HG02973 (cell line): ENCODE results near the gene IL36RN.

ENCODE experiments used
- ATAC-seq: cut with Tn5 transposase; IDR thresholded peaks from one replicate; pipeline ENCODE4 v1.9.1; 2021; ENCODE audit warnings: moderate library complexity; ENCODE audit not compliant: unreplicated experiment

The IL36RN gene

GRCh38 chr2:113046465-113046864 is 12.5 kb upstream of the IL36RN start:
- ATAC-seq = no peak

DNA sequence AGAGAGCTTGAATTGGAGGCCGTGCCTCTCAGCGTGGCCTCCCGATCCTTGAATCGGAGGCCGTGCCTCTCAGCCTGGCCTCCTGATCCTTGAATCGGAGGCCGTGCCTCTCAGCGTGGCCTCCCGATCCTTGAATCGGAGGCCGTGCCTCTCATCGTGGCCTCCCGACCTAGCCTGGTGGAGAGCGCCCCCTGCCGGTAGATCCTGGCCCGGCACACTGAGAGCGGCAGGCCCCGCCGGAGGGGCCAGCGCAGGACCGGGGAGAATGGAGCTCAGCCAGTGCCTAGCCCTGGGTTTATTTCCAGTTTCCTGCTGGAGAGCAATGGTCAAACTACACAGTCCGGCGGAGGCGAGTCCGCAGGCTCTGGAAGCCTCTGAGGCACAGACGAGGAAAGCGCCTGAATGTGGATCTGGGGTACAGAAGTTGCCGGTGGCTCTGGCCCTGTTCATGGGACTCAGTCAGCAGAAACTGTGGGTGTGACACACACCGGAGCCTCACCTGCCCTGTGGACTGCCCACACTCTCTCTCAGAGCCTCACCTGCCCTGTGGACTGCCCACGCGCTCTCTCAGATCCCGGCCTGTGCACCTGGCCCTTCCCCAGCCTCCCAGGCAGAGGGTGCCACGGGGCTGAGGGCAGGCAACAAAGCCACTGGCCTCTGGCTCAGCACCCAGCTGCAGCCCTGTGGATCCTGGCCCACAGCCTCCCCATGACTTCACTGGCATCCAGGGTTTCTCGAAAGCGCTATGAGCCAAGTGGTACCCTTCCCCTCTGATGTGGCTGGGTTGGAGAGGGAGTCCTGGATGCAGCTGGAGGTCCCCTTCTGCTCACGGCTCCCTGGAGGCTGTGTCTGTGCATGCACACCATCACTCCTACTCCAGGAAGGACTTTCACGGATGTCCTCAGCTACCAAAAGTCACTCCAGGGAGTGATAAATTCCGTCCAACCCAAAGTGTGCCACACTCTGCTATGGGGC is 7.8 kb upstream of the IL36RN start:
- ATAC-seq = no peak

- no peak for ATAC-seq
These were observed 6.5 kb upstream of the IL36RN start, which contains the start of gene IL36B for GRCh38 chr2:113052396-113052917. IL36B (minus strand) TSS chr2:113052867.

DNA sequence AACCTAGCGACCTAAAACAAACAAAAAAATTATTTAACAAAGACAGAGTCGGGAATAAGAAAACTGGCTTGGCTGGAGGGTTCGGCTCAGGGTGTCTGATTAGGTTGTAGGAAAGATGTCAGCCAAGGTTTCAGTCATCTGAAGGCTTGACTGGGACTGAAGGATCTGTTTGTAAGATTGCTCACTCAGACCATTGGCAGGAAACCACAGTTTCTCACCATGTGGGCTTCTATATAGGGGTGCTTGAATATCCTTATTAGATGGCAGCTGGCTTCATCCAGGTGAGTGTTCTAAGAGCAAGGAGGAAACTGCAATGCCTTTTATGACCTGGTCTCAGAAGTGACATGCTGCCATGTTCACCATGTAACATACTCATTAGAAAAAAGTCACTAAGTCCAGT is 5.3 kb upstream of the IL36RN start:
- ATAC-seq = no peak

DNA sequence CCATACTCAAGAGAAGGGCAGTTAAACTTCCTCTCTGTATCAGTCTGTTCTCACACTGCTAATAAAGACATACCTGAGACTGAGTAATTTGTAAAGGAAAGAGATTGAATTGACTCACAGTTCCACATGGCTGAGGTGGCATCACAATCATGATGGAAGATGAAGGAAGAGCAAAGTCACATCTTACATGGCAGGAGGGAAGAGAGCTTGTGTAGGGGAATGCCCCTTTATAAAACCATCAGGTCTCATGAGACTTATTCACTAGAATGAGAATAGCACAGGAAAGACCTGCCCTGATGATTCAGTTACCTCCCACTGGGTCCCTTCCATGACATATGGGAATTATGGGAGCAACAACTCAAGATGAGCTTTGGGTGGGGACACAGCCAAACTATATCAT is 4.9 kb upstream of the IL36RN start:
- ATAC-seq = no peak

GRCh38 chr2:113056521-113056920 is 2.5 kb upstream of the IL36RN start:
- no peak for ATAC-seq

GRCh38 chr2:113057117-113057516 is 1.9 kb upstream of the IL36RN start:
- ATAC-seq = no peak

DNA sequence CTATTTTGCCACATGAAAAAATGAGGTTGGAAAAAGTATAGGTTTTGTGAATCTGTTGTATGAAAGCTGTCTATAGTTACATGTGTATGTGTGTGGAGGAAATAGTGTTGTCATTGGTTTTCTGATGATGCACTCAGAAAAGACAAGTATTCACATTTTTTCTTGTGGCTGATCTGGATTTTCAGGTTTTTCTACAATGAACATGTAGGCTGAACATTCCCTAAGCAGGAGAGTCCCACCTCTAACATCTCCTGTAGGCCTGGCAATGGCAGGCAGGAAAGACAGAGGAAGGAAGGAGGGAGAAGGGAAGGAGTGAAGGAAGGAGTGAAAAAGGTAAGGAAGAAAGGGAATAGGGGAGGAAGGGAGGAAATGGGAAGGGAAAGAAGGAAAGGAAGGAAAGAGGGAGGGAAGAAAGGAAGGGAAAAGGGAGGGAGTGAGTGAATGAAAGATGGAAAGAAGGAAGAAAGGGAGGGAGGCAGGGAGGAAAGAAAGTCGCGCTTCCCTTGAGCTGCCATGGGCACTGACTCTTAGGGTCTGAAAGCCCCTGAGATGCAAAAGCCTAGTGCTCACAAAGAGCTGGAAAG is 495 bp upstream of the IL36RN start:
- no peak for ATAC-seq

- ATAC-seq = no peak
These were observed 1.4 kb downstream of the IL36RN start for GRCh38 chr2:113060396-113060795.

GRCh38 chr2:113060796-113061195 is 1.8 kb downstream of the IL36RN start:
- no peak for ATAC-seq

GRCh38 chr2:113061241-113061640 is 2.2 kb downstream of the IL36RN start:
- ATAC-seq = no peak

DNA sequence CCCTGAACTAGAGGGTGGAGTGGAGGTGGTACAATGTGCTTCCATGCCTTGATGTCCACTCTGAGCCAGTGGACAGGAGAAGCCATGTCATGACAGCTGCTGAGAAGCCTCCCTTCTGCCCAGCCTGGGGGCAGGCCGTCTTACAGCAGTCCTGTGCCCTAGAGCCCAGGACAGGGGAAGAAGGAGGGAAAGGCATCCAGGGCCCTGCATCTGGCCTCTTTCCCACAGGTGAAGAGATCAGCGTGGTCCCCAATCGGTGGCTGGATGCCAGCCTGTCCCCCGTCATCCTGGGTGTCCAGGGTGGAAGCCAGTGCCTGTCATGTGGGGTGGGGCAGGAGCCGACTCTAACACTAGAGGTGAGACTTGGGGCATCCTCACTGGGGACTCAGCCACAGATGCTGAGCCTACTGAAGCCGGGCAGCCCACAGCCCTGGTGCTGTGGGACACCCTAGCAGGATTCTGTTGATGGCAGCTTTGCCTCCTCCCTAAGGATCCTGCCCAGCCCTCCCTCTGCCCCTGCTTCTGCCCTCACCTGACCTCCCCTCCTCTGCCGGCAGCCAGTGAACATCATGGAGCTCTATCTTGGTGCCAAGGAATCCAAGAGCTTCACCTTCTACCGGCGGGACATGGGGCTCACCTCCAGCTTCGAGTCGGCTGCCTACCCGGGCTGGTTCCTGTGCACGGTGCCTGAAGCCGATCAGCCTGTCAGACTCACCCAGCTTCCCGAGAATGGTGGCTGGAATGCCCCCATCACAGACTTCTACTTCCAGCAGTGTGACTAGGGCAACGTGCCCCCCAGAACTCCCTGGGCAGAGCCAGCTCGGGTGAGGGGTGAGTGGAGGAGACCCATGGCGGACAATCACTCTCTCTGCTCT is 3.1 kb downstream of the IL36RN start:
- no peak for ATAC-seq

DNA sequence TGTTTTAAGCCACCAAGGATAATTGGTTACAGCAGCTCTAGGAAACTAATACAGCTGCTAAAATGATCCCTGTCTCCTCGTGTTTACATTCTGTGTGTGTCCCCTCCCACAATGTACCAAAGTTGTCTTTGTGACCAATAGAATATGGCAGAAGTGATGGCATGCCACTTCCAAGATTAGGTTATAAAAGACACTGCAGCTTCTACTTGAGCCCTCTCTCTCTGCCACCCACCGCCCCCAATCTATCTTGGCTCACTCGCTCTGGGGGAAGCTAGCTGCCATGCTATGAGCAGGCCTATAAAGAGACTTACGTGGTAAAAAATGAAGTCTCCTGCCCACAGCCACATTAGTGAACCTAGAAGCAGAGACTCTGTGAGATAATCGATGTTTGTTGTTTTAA is 5.3 kb downstream of the IL36RN start:
- ATAC-seq = no peak

DNA sequence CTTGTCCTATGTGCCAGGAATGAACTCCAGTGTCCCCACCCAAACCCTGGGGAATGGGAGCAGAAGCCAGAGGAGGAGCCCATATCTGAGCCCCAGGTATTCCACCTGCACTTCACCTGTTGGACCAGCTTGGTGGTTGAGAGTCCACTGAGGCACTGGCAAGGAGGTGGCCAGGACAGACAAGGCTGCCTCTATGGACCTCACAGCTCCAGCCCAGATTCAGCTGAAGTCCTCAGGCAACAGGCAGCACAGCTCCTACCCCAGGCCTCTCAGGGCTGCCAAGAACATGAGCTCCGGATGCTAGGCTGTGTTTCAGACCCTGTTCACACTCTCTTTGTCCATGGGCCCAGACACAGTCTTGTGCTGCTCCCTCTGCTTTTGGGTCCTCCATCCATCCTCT is 5.9 kb downstream of the IL36RN start:
- no peak for ATAC-seq

DNA sequence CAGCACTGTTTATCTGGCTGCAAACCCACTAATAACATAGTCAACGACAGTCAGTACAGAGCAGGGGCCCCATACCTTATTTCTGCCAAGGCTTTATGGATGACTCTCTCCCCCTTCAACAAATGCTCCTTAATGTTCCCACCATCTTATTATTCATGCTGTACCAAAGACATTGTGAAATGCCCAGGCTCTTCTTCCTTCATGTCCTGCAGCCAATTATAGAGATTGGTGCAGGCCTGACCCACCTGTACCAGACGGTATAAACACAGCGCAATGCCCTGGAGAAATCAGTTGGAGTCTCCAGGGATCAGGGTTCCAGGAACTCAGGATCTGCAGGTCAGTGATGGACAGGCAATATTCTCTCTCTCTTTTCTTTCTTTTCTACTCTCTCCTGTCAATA is 8.7 kb downstream of the IL36RN start, which contains the start of gene IL1F10:
IL1F10 (plus strand) TSS at position 290 of the 400 bp plus-strand sequence. CDS start 4,769 bp downstream, outside the sequence.
- ATAC-seq = no peak

DNA sequence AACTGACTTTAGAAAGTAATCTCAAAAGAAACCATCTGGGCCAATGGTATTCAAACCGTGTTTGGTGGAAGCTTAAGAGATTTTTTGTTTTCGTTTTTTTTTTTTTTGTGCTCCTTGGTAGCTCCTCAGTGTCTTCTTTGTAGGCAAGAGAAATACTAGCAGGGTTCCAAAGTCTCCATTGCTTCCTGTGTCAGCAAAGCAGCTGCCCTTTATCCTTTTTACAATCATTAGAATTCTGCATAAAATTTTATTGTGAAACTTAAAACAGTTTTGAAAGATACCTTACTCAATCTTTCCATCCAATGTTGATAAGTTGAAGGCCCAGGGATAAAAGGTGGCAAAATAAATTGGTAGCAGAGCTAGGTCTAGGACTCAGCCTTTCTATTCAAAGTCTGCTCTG is 9.3 kb downstream of the IL36RN start:
- ATAC-seq = no peak

DNA sequence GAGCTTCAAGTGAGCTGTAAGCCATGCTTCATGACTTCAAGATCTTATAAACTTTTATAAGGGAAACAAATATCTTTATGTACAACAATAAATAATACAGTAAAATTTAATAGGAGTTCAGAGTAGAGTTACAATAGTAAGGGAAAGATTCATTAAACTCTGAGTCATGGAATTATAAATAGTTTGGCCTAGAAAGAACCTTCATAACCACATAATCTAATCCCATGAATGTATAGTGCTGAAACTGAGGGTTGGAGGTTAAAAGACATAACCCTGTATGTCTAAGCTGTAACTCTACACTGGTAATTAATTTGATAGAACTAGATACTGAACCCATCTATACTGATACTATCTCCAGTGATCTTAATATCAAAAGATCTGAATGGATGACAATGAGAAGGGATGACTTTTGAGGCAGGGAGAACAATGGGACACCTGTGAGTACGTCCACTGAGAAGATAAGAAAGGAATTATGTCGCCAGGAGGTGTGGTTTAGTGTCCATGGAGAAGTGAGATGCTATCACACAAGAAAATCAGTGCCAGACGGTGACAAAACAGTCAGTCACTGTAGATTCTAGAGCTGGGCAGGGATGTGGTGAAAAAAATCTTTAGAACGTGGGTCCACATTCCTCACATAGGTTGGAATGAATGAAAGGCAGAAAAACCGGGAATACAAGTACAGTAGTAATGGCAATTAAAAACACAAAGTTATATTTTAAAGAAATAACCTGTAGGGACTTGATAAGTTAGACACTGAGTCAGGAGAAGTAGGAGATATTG is 9.9 kb downstream of the IL36RN start:
- ATAC-seq = no peak

DNA sequence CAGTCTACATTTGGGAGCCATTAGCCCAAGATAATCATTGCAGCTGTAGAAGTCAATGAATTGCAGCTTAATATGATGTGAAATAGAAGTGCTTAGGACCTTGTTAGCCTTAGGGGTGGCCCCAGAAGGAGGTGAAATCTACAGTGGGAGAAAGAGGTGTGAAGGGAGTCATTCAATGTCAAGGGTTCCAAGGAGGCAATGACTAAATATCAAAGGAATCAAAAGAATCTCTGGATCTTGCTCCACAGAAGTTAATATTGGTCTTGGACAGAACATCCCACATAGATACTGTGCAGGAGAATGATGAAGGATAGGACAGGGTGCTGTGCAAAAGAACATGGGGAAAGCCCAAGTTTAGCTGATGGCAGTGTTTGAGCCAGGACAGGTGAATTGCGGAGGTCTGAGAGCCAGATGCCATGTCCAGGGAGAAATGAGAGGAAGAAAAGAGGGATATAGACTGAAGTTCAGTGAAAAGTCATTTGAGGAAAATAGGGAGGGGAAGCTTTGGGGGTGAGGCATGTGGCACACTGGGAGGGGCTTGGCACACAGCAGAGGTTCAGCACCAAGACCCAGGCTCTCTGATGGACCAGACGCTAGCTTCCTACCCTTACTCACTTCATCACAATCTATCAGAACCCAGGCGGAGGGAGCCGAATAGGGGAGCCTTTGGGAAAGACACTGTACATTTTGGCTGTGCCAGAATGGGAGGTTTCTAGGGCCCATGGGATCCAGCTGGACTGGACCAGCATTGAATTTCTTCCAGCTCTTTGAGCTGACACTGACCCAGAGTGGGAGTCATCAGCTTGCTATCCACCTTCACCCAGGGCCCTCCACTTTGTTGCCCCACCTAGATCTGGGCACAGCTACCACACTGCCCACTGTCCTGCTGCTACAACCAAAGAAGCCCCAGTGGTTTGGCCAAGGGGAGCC is 10.9 kb downstream of the IL36RN start:
- no peak for ATAC-seq

- no peak for ATAC-seq
These were observed 11.6 kb downstream of the IL36RN start for GRCh38 chr2:113070606-113070975.
